ENCODE data around the gene COG5.

GRCh38 chr7:107196834-107197610 is 366.7 kb downstream of the COG5 start:
- no peak for TF ChIP-seq CTCF (IDR thresholded peaks at IDR 0.05)
- TF ChIP-seq POLR2A (IDR thresholded peaks at IDR 0.05): no peak
